GM19372 (cell line): Measurements from ENCODE around the gene PIGQ.

Experiments
- ATAC-seq: cut with Tn5 transposase; IDR thresholded peaks from one replicate; pipeline ENCODE4 v1.9.1; 2021; ENCODE audit warnings: mild to moderate bottlenecking, low read depth, moderate library complexity; ENCODE audit not compliant: unreplicated experiment

PIGQ gene

DNA sequence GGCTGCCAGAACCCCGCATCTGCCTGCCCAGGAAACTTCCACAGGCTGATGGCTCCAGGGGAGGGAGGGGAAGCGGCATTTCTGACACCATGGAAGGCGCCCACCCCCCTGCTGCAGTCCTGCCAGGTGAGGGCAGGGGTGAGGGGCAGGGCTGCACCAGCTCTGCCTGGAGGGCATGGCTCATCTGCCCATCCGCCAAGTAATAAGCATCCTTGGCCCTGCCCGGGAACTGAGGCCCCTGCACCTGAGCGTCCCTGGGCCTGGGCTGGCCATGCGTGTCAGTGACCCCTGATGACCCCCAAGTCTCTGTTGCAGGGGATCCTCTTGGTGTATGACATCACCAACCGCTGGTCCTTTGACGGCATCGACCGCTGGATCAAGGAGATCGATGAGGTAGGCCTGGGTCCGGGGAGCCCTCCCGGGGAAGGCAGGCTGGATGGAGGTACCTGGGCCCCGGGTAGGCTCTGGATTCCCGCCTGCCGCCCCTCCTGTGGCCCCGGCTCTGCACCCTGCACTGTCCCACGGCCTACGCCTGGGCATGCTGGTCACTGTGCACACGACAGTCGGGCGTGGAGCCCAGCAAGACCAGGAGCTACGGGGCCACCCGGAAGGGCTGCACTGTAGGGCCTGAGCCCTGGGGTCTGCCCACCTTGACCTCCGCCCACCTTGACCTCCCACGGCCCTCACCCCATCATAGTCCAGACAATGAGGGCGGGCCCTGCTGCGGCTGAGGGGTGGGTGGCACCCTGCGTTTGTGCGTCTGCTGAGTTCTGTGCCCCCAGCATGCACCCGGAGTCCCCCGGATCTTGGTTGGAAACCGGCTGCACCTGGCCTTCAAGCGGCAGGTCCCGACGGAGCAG lies 55.6 kb downstream of the PIGQ start:
- no peak for ATAC-seq

DNA sequence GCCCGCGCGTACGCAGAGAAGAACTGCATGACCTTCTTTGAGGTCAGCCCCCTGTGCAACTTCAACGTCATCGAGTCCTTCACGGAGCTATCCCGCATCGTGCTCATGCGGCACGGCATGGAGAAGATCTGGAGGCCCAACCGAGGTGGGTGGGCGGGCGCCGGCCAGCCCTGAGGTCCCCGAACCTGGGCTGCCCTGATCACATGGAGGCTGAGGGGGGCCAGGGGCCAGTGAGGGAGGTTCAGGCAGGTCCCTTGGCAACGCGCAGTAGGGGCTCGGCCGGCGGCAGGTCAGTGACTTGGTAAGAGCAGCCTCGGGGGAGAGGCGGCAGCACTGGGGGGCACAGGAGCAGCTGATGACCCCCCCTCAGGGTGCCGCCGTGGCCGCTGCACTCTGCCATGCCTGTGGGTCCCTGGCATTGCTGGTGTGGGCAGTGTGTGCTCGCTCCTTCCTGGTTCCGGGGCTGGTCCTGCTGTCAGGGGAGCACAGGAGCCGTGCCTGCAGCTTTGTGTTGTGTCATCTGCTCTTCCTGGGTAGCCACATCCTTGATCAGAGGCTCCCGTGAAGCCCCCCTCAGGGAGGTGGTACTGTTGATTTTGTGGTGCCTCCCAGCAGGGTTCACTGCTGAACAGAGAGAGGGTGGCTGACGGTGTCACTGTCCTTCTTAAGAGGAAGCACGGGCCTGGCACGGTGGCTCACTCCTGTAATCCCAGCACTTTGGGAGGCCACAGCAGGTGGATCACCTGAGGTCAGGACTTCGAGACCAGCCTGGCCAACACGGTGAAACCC lies 56.4 kb downstream of the PIGQ start:
- ATAC-seq: no peak

- ATAC-seq: no peak
These were observed 57.2 kb downstream of the PIGQ start for GRCh38 chr16:626787-627453.

GRCh38 chr16:627454-628239 lies 57.9 kb downstream of the PIGQ start:
- ATAC-seq: no peak

- ATAC-seq: no peak
These were observed 58.7 kb downstream of the PIGQ start for GRCh38 chr16:628321-629061.

- no peak for ATAC-seq
These were observed 59.5 kb downstream of the PIGQ start for GRCh38 chr16:629185-629832.

GRCh38 chr16:629833-630248 lies 60.1 kb downstream of the PIGQ start:
- ATAC-seq: no peak

DNA sequence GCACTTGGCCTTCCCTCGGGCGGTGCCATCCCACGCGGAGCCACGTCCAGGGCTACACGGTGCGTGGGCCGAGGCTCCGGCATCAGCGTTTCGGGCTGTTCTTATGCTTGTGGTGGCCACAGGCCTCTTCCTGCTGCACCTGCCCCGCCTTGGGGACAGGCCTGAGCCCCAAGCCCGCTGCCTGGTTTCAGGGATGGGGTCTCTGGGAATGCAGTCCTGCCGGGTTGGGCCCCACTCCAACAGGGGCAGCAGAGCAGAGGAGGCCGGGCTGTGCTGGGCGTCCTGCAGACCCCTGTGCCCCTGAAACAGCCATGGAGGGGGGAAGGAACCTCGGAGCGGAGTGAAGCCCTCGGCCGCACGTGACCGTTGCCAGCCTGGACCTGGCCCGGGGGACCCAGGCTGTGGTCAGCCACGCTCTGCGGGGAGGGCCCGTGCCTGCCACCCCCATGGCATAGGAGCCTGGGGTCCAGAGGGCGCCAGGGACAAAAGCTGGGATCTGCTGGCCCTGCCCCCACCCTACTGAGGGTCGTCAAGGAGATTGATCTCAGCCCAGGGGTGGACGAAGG lies 60.6 kb downstream of the PIGQ start:
- ATAC-seq: no peak

DNA sequence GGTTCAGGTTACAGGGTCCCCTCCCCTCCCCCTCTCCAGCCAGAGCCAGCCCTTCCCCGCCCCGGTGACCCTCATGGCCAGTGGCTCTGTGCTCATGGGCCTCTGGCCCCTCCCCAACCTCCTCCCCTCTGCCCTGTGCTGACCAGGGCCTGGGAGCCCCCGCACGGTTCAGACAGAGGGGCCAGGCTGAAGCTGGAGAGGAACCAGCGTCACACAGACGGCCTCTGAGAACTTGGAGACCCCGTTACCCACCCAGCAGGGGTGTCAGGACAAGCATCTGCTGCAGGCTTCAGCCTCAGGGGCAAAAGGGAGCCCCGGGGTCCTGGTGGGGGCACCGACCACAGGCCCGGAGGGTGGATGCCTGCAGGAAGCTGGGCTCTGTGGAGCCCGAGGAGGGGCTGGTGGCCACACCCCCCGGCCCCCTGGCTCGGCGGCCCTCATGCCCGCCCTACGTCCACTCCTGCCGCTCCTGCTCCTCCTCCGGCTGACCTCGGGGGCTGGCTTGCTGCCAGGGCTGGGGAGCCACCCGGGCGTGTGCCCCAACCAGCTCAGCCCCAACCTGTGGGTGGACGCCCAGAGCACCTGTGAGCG lies 61.1 kb downstream of the PIGQ start, which contains the start of gene WFIKKN1:
Gene WFIKKN1 (plus strand): TSS at position 171 of the 591 bp plus-strand sequence. CDS start 269 bp downstream, at position 440.
- no peak for ATAC-seq

GRCh38 chr16:631808-632358 lies 62.1 kb downstream of the PIGQ start:
- ATAC-seq: no peak

DNA sequence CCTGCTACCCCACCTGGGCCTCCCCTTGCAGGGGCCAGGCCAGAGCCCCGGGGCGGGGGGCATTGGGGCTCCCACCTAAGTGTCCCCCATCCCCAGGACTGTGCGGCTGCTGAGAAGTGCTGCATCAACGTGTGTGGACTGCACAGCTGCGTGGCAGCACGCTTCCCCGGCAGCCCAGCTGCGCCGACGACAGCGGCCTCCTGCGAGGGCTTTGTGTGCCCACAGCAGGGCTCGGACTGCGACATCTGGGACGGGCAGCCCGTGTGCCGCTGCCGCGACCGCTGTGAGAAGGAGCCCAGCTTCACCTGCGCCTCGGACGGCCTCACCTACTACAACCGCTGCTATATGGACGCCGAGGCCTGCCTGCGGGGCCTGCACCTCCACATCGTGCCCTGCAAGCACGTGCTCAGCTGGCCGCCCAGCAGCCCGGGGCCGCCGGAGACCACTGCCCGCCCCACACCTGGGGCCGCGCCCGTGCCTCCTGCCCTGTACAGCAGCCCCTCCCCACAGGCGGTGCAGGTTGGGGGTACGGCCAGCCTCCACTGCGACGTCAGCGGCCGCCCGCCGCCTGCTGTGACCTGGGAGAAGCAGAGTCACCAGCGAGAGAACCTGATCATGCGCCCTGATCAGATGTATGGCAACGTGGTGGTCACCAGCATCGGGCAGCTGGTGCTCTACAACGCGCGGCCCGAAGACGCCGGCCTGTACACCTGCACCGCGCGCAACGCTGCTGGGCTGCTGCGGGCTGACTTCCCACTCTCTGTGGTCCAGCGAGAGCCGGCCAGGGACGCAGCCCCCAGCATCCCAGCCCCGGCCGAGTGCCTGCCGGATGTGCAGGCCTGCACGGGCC lies 62.9 kb downstream of the PIGQ start:
- ATAC-seq: no peak

GRCh38 chr16:633336-634050 lies 63.7 kb downstream of the PIGQ start:
- no peak for ATAC-seq
